MCF 10A (cell line): Measurements from ENCODE around the gene MYL10. TPM values are rescaled to one million over a fixed set of nuclear protein-coding genes. Genes with fewer than 3 reads are reported as not detected.

Experiments
- BruUV-seq: library from RNA; stranded (reverse); fragments of 400-500 nt; replicated peaks from 2 replicates; lab custom pipeline; 2021; lab: Mats Ljungman, UMichigan
- CTCF ChIA-PET: fragments of 300-600 bp; sonication (Branson Sonifier 250); formaldehyde crosslinking; extraction: SDS; loops from one replicate; lab custom pipeline; 2021; ENCODE audit warnings: antibody characterized with exemption, inconsistent platforms; lab: Yijun Ruan, JAX
- POLR2A ChIA-PET: fragments of 300-600, 350-650 bp; sonication (Branson Sonifier 250); formaldehyde crosslinking; extraction: SDS; loops from one replicate; lab custom pipeline; 2020; ENCODE audit warnings: antibody characterized with exemption, inconsistent platforms; lab: Yijun Ruan, JAX
- DNase-seq: peaks from one replicate; pipeline ENCODE4 v3.0.0-alpha.2; 2018; ENCODE audit not compliant: unreplicated experiment
- H3K27ac Mint-ChIP-seq: one replicate; pipeline ENCODE4 v1.8.0; 2022; ENCODE audit warnings: mild to moderate bottlenecking, low read depth, mixed read lengths; ENCODE audit not compliant: unreplicated experiment
- H3K27me3 Mint-ChIP-seq: one replicate; pipeline ENCODE4 v1.8.0; 2022; ENCODE audit warnings: mixed read lengths; ENCODE audit not compliant: insufficient read depth, unreplicated experiment
- H3K36me3 Mint-ChIP-seq: one replicate; pipeline ENCODE4 v1.8.0; 2022; ENCODE audit warnings: mild to moderate bottlenecking, moderate library complexity, mixed read lengths; ENCODE audit not compliant: insufficient read depth, unreplicated experiment
- H3K4me1 Mint-ChIP-seq: one replicate; pipeline ENCODE4 v1.8.0; 2022; ENCODE audit warnings: mixed read lengths; ENCODE audit not compliant: insufficient read depth, unreplicated experiment
- H3K4me3 Mint-ChIP-seq: one replicate; pipeline ENCODE4 v1.8.0; 2022; ENCODE audit warnings: mild to moderate bottlenecking, moderate library complexity, mixed read lengths; ENCODE audit not compliant: unreplicated experiment
- H3K9me3 Mint-ChIP-seq: one replicate; pipeline ENCODE4 v1.8.0; 2022; ENCODE audit warnings: mixed read lengths; ENCODE audit not compliant: unreplicated experiment
- intact Hi-C: fragments of 100-400 bp; cut with micrococcal nuclease; formaldehyde crosslinking; loops from 2 replicates; pipeline ENCODE4 v1.14.1; 2022
- total RNA-seq: library from RNA; stranded (reverse); gene quantifications from 2 replicates; pipeline ENCODE4 v1.2.3, GENCODE V29; 2022
- TF ChIP-seq, protein P1 (sequence below): fragments of 200-600 bp; IDR thresholded peaks from one replicate; pipeline ENCODE4 v1.8.0; 2022; ENCODE audit warnings: antibody characterized with exemption, mild to moderate bottlenecking; ENCODE audit not compliant: unreplicated experiment

MYL10 gene
- total RNA-seq, 1 experiment from 2014 or later = not detected

GRCh38 chr7:101580596-101580995 lies 48.5 kb downstream of the MYL10 start:
- TF ChIP-seq, protein P1, sequence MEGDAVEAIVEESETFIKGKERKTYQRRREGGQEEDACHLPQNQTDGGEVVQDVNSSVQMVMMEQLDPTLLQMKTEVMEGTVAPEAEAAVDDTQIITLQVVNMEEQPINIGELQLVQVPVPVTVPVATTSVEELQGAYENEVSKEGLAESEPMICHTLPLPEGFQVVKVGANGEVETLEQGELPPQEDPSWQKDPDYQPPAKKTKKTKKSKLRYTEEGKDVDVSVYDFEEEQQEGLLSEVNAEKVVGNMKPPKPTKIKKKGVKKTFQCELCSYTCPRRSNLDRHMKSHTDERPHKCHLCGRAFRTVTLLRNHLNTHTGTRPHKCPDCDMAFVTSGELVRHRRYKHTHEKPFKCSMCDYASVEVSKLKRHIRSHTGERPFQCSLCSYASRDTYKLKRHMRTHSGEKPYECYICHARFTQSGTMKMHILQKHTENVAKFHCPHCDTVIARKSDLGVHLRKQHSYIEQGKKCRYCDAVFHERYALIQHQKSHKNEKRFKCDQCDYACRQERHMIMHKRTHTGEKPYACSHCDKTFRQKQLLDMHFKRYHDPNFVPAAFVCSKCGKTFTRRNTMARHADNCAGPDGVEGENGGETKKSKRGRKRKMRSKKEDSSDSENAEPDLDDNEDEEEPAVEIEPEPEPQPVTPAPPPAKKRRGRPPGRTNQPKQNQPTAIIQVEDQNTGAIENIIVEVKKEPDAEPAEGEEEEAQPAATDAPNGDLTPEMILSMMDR = no peak
- H3K4me1 Mint-ChIP-seq = no peaks in the 10 kb centered on the region
- no peak overlapping the region for H3K27ac Mint-ChIP-seq
- no TSS peak for BruUV-seq
- intact Hi-C loops = no loop called here
- peaks cover 12% of the 10 kb centered on the region for H3K9me3 Mint-ChIP-seq
- no peak for DNase-seq
- no peaks in the 10 kb centered on the region for H3K36me3 Mint-ChIP-seq
- H3K4me3 Mint-ChIP-seq = no peak overlapping the region
- H3K27me3 Mint-ChIP-seq = peaks cover 20% of the 10 kb centered on the region
- POLR2A ChIA-PET = interaction anchor here (0.7 kb wide), 1 partner anchor 37 kb away, joined by 3 read pairs; no protein-coding TSS in a partner anchor
- CTCF ChIA-PET = interaction anchor here (0.7 kb wide), 1 partner anchor 244 kb away, joined by 4 read pairs; no protein-coding TSS in a partner anchor

DNA sequence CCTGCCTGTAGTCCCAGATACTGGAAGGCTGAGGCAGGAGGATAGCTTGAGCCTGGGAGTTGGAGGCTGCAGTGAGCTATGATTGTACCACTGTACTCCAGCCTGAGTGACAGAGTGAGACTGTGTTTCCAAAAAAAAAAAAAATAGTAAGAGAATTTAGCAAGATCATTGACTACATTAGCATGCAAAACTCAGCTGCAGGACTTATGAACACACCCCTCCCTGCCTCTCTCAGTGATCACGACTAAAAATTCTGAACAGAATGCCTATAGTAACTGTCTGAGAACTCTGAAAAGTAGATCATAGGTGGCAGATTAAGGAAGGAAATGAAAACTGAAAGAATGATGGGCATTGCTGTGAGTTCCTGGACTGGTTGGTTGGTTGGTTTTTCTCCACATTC lies 50.5 kb downstream of the MYL10 start:
- Mint-ChIP-seq H3K36me3 (no peaks in the 10 kb centered on the region), H3K27ac (no peak overlapping the region), H3K4me1 (no peaks in the 10 kb centered on the region), H3K27me3 (peaks cover 37% of the 10 kb centered on the region), H3K9me3 (peaks cover 11% of the 10 kb centered on the region), H3K4me3 (no peak overlapping the region)
- POLR2A ChIA-PET = no interaction called here
- CTCF ChIA-PET = no interaction called here
- TF ChIP-seq, protein P1 = no peak
- intact Hi-C loops = no loop called here
- no peak for DNase-seq
- BruUV-seq = no TSS peak

- intact Hi-C loops = no loop called here
- Mint-ChIP-seq H3K4me3 (no peak overlapping the region), H3K27ac (no peak overlapping the region), H3K4me1 (no peaks in the 10 kb centered on the region), H3K9me3 (peaks cover 9% of the 10 kb centered on the region), H3K36me3 (no peaks in the 10 kb centered on the region), H3K27me3 (peaks cover 30% of the 10 kb centered on the region)
- POLR2A ChIA-PET = interaction anchor here (0.6 kb wide), 1 partner anchor 423 kb away, joined by 3 read pairs; no protein-coding TSS in a partner anchor
- CTCF ChIA-PET = interaction anchor here (0.8 kb wide), 2 partner anchors 19 to 77 kb away, joined by 3 read pairs; no protein-coding TSS in a partner anchor
- BruUV-seq = no TSS peak
- DNase-seq = no peak
- TF ChIP-seq, protein P1 = no peak
Observed at GRCh38 chr7:101576998-101577397, 52.1 kb downstream of the MYL10 start.

GRCh38 chr7:101575721-101576120 lies 53.4 kb downstream of the MYL10 start:
- DNase-seq = no peak
- Mint-ChIP-seq H3K27ac (no peak overlapping the region), H3K4me3 (no peak overlapping the region), H3K36me3 (no peaks in the 10 kb centered on the region), H3K4me1 (no peaks in the 10 kb centered on the region), H3K9me3 (peaks cover 9% of the 10 kb centered on the region), H3K27me3 (peaks cover 43% of the 10 kb centered on the region)
- BruUV-seq = no TSS peak
- intact Hi-C loops = no loop called here
- ChIA-PET POLR2A (no interaction called here), CTCF (interaction anchor here (0.6 to 1.5 kb wide), 3 partner anchors 20 to 86 kb away, joined by 3 to 6 read pairs (median 3); no protein-coding TSS in a partner anchor)
- TF ChIP-seq, protein P1 = no peak
